HG02852 (cell line): ENCODE data around the gene CMTM8.
"Not testable (repeated sequence)": the region's sequence is repeated elsewhere in the genome, so short reads cannot be mapped to it uniquely, and the experiment has no call there.

Experiments used
- ATAC-seq: cut with Tn5 transposase; IDR thresholded peaks from one replicate; pipeline ENCODE4 v1.9.1; 2021; ENCODE audit warnings: mild to moderate bottlenecking, moderate library complexity; ENCODE audit not compliant: unreplicated experiment

The CMTM8 gene

GRCh38 chr3:32228743-32229142, 9.7 kb upstream of the CMTM8 start:
- not testable (repeated sequence) for ATAC-seq

DNA sequence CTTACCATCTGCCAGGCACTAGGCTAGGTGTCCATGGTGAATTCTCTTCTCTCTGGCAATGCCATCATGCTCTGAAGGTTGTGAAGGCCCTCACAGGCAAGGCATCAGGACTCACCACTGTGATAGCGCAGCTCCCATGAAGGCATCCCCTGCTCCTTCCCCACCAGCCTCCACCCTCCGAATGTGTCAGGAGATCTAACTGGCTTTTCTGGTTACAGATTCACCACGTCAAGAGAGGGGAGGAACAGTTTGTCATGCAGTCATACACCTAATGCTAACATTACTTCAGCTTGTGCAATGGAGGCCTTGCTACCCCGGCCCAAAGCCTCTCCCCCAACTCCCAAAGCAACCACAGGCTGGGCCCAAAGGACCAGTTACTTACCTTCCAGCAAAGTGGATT, 8.9 kb upstream of the CMTM8 start:
- ATAC-seq, result no peak

DNA sequence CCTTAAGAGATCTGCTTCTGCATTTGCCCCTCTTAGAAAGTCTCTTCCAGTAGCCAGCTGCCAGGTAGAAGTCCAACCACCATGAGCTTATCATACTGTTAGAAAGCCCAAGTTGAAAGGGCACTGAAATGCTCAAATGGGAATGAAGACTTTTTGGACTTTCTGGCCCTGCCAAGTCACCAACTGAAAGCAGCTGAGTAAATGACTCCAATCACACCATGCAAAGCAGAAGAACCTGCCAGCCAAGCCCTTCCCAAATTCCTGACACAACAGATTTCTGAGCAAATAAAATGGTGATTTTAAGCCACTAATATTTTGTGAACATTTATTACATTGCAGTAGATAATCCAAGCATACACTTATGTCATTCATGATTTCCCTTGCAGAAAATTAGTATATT, 2.1 kb upstream of the CMTM8 start:
- no peak for ATAC-seq

- no peak for ATAC-seq
Measured at GRCh38 chr3:32237670-32238452, 619 bp upstream of the CMTM8 start.

DNA sequence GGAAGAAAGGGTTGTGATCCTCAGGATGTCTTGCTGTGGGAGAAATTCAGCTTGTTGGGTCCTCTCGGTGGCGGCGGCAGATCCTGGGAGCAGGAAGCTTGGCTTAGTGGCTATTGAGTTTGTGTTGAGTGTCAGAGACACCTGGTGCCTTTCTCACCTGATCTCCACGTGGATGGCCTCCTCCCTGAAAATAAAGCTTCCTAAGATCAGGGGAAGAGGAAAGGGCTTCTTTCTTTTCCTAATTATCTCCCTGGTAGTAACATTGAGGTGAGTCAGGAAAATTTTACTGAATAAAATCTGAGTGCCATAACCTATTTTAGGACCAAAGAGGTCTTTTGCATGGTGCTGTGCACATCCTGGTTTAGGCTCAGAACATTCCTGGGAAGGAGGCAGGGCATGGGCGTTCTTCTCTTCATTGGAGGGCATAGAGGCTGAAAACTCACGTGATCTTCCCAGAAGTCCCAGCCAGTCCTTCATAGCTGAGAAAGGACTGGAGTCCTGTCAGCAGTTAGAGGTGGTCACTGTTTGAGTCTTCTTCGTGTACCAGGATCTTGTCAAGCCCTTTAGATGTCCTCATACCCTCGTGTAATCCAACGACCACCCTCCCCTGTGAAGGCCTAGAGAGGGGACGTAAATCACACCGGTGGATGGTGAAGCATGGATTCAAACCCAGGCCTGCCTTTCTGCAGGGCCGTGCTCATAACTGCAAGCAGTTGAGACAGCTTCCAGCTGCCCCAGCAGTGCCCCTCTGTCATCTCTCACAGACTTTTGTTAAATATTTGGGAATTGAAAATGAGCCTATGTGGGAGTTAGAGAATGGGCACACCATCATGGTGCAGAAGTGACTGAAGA, 1.1 kb downstream of the CMTM8 start:
- ATAC-seq, result no peak

GRCh38 chr3:32240159-32240545, 1.7 kb downstream of the CMTM8 start:
- no peak for ATAC-seq

- ATAC-seq, result no peak
Measured at GRCh38 chr3:32241100-32241499, 2.6 kb downstream of the CMTM8 start.

- no peak for ATAC-seq
Measured at GRCh38 chr3:32243519-32243918, 5.0 kb downstream of the CMTM8 start.

DNA sequence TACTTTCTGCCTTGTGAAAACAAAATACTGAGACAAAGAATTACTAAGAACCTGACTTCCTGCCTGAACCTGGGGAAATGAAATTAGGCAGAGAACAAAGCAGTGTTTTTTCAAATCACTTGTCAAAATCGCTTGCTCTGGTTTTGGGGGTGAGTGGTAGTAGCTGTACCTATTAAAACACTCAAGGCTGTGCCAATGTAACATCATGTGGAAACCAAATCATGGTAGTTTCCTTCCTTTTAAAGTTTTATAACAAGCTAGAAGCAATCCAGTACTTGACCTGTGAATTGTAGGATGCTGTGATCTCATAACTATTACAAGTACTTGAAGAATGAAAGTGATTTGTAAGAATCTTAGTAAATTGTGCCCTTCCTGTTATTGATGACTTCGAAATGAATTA, 6.7 kb downstream of the CMTM8 start:
- ATAC-seq, result no peak

DNA sequence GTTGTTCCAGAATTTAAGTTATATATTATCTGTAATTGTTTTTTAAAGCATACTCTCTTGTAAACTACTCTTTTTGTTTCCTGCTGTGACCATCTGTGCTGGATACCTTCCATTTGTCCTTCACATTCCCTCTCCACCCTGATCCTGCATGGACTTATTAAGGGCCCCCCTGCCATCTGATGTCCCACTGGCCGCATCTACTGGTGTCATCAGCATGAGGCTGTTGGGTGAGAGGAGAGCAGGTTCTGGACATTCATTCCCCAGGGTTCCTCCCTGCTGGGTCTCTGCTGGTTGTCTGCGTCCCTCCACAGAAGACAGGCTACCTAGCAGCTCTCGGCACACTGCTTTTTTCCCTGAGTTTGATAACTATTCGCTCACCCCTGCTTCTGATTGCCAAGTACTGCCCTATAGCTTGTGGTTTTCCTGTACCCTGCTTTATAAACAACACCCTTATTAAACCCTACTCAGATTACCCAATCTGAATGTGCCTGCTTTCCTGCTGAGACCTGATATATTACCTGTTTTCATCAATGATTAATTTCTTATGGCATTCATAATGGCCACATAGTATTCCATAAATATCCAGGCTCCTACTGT, 7.7 kb downstream of the CMTM8 start:
- ATAC-seq, result no peak

DNA sequence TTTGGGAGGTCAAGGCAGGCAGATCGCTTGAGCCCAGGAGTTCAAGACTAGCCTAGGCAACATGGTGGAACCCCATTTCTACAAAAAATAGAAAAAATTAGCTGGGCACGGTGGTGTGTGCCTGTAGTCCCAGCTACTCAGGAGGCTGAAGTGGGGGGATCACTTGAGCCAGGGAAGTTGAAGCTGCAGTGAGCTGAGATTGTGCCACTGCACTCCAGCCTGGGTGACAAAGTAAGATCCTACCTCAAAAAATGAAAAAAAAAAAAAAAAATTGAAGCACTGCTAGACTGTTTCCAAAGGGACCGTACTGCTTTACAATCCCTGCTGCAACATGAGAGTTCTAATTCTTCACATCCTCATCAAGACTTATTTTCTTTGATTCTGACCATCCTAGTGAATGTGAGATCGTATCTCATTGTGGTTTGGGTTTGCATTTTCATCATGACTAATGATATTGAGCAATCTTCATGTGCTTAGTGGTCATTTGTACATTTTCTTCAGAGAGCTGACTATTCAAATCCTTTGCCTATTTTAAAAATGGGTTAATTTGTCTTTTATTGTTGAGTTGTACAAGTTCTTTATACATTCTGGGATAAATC, 10.8 kb downstream of the CMTM8 start:
- ATAC-seq, result no peak

GRCh38 chr3:32254268-32254667, 15.8 kb downstream of the CMTM8 start:
- no peak for ATAC-seq

GRCh38 chr3:32255345-32255744, 16.9 kb downstream of the CMTM8 start:
- ATAC-seq, result no peak

DNA sequence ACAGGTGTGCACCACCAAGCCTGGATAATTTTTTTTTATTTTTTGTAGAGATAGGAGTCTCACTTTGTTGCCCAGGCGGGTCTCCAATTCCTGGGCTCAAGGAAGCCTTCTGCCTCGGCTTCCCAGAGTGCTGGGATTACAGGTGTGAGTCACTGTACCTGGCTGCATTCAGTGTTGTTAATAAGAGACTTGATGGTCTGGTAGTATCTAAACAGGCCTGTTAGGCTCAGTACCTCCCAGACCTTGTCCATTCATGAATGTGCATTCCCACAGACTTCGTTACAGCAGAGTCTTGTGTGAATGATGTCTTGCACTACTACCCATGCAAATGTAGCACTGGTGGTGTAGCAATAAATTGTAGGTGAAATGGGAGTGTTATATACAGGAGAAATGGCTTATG, 17.7 kb downstream of the CMTM8 start:
- ATAC-seq, result no peak

GRCh38 chr3:32257042-32257441, 18.6 kb downstream of the CMTM8 start:
- no peak for ATAC-seq

GRCh38 chr3:32257641-32258438, 19.4 kb downstream of the CMTM8 start:
- ATAC-seq, result no peak

DNA sequence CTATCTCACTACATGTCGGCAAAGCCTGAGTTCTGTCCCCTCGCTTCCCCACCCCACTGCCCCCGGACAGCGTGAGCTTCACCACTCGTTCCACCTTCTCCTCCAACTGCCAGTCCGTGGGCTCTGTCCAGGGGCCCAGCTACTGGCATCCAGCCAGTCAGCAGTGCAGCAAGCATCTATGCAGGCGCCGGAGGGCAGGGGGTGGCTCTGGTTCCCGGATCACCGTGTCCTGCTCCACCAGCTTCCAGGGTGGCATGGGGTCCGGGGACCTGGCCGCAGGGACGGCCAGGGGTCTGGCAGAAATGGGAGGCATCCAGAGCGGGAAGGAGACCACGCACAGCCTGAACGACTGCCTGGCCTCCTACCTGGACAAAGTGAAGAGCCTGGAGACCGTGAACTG, 20.4 kb downstream of the CMTM8 start:
- ATAC-seq, result no peak

DNA sequence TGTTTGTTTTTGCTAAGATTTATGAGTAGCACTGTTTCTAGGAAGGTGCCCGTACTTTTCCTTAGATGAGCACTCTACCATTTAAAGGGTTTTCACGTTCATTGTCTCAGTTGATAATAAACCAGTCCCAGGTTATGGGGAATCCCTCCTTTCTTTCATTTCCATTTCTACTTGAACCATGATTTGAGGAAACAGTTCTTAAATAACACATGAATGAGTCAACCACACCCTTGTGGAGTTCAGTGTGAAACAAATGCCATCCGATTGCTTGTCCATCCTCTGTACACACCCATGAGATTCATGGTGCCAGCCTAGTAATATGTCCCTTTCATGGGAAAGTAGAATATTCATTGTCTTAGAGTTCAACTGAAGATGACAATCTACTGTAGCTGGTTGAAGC, 23.1 kb downstream of the CMTM8 start:
- no peak for ATAC-seq

DNA sequence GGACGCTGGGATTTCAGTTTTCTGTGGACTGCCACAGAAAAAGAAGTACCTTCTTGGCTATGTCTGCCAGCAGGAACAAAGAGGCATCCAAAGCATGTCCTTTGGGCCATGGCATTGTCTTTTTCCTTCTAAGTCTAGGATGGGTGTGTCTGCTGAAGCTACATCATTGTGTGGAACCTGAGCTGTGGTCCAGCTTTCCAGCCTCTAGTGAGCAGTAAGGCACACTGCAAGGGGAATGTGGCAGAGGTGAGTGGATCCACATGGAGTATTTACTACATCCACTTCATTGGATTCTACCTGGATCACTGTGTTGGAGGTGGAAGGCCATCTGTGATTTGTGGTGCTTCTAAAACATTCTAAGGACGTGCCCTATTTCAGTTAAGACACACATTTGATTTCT, 23.7 kb downstream of the CMTM8 start:
- ATAC-seq, result no peak

- ATAC-seq, result no peak
Measured at GRCh38 chr3:32274306-32274705, 35.8 kb downstream of the CMTM8 start.

DNA sequence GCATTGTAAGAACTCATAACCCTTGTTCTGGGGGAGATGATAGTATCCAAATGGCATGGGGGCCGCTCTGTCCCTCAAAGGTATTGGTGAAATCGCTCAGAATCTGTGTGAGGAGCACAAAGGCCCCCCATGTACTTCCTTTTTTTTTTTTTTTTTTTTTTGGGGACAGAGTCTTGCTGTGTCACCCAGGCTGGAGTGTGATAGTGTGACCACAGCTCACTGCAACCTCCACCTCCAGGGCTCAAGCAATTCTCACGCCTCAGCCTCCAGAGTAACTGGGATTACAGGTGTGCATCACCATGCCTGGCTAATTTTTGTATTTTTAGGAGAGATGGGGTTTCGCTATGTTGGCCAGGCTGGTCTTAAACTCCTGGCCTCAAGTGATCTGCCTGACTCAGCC, 37.0 kb downstream of the CMTM8 start:
- no peak for ATAC-seq
